HepG2 (cell line): ENCODE measurements around the gene ZFP36L2. TPM values are rescaled to one million over a fixed set of nuclear protein-coding genes. Genes with fewer than 3 reads are reported as not detected.
A peak's percentile ranks its signal among the peaks of the same experiment; 100 is the strongest.

Experiments used
- CTCF ChIP-seq: sonication (generic); formaldehyde crosslinking; IDR thresholded peaks from 2 replicates; pipeline ENCODE4 v1.5.0; 2020; ENCODE audit warnings: mild to moderate bottlenecking, missing genetic modification reagents, moderate library complexity
- DR1 ChIP-seq: sonication (generic); formaldehyde crosslinking; IDR thresholded peaks from 2 replicates; pipeline ENCODE4 v1.8.0; 2021; ENCODE audit warnings: mild to moderate bottlenecking, missing genetic modification reagents, inconsistent platforms
- FOSL1 ChIP-seq: sonication (generic); formaldehyde crosslinking; IDR thresholded peaks from 2 replicates; pipeline ENCODE4 v1.9.0; 2021; ENCODE audit warnings: missing genetic modification reagents, borderline replicate concordance
- GABPB1 ChIP-seq: IDR thresholded peaks from 2 replicates; pipeline ENCODE4 v1.6.1; 2016; ENCODE audit warnings: mild to moderate bottlenecking, missing genetic modification reagents, moderate library complexity, missing compliant biosample characterization
- RFX3 ChIP-seq: IDR thresholded peaks from 2 replicates; pipeline ENCODE4 v1.6.1; 2016; ENCODE audit warnings: missing biosample characterization, missing genetic modification reagents
- RFX5 ChIP-seq: IDR thresholded peaks from 2 replicates; pipeline ENCODE4 v1.6.1; 2011; ENCODE audit warnings: low read depth, low read length, improper control_type of control experiment
- ZNF441 ChIP-seq: sonication (generic); formaldehyde crosslinking; IDR thresholded peaks from 2 replicates; pipeline ENCODE4 v1.7.0; 2021; ENCODE audit warnings: missing genetic modification reagents, borderline replicate concordance
- ZNF543 ChIP-seq: sonication (generic); formaldehyde crosslinking; IDR thresholded peaks from 2 replicates; pipeline ENCODE4 v1.4.0; 2020; ENCODE audit warnings: mild to moderate bottlenecking, missing genetic modification reagents
- ZNF713 ChIP-seq: sonication (generic); formaldehyde crosslinking; IDR thresholded peaks from 2 replicates; pipeline ENCODE4 v1.4.0; 2020; ENCODE audit warnings: mild to moderate bottlenecking, missing genetic modification reagents
- ZNF781 ChIP-seq: sonication (generic); formaldehyde crosslinking; IDR thresholded peaks from 2 replicates; pipeline ENCODE4 v1.5.1; 2020; ENCODE audit warnings: borderline replicate concordance, mild to moderate bottlenecking, missing genetic modification reagents; ENCODE audit errors: not compliant biosample characterization
- polyA plus RNA-seq, 8 experiments: library from polyadenylated mRNA; depleted of rRNA in 3 of 8; stranded (reverse) in 7 of 8; unstranded in 1 of 8; fragments of >200 nt; fragmentation: Illumina TruSeq in 4 of 8; extraction: Trizol in 4 of 8; gene quantifications; 2 replicates each; pipeline versions ENCODE4 v1.2.1 to v1.2.3, GENCODE V29; 2011 to 2016; ENCODE audit warnings: low read depth in 4 of 8, missing spikeins in 1 of 8, mixed read lengths in 1 of 8; ENCODE audit not compliant: insufficient read depth in 1 of 8
- total RNA-seq, 5 experiments: library from RNA; depleted of rRNA; stranded (reverse); fragments of >200 nt; fragmentation: Illumina TruSeq; extraction: Trizol; gene quantifications; 2 replicates each; pipeline ENCODE4 v1.2.3, GENCODE V29; 2016; ENCODE audit warnings: low read depth in 1 of 5
- TF ChIP-seq, protein P1 (sequence below): sonication (generic); formaldehyde crosslinking; IDR thresholded peaks from 2 replicates; pipeline ENCODE4 v1.5.0; 2020; ENCODE audit warnings: mild to moderate bottlenecking, missing genetic modification reagents, borderline replicate concordance
- TF ChIP-seq, protein P2 (sequence below): sonication (generic); formaldehyde crosslinking; IDR thresholded peaks from 2 replicates; pipeline ENCODE4 v1.4.0; 2020; ENCODE audit warnings: missing genetic modification reagents
- TF ChIP-seq, protein P3 (sequence below): sonication (generic); formaldehyde crosslinking; IDR thresholded peaks from 2 replicates; pipeline ENCODE4 v1.8.0; 2022; ENCODE audit warnings: missing genetic modification reagents, mild to moderate bottlenecking, moderate library complexity, borderline replicate concordance

Gene ZFP36L2
- total and polyA plus RNA-seq, 2 of the 13 experiments (the other 11 are each of a cell fraction or from before 2014, with no cell fraction given), result 11.2 to 21.8 TPM

DNA sequence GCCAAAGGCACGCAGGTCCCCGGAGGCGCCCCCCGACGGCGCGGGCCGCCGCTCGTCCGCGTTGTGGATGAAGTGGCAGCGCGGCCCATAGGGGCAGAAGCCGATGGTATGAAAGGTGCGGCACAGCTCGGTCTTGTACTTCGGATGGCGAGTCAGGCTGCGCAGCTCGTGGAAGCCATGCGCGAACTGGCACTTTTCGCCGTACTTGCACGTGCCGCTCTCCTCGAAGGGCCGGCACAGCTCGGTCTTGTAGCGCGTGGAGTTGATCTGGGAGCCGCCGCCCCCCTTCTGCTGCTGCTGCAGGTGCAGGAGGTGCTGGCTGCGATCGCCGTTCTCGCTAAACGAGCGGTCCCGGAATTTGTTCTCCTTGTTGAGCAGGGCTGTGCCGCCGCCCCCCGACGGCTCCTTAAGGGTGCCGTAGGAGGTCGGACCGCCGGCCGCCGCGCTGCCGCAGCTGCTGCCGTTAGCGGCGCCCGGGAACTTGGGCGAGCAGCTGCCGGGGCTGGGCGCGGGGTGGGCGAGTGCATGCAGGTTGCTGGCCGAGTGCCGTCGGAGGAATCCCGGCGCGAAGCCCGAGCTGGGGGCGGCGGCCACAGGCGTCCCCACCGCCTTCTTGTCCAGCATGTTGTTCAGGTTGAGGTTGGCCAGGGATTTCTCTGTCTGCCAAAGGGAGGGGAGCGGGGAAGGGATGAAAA lies 1.2 kb downstream of the ZFP36L2 start (continued):
- TF ChIP-seq, protein P1, sequence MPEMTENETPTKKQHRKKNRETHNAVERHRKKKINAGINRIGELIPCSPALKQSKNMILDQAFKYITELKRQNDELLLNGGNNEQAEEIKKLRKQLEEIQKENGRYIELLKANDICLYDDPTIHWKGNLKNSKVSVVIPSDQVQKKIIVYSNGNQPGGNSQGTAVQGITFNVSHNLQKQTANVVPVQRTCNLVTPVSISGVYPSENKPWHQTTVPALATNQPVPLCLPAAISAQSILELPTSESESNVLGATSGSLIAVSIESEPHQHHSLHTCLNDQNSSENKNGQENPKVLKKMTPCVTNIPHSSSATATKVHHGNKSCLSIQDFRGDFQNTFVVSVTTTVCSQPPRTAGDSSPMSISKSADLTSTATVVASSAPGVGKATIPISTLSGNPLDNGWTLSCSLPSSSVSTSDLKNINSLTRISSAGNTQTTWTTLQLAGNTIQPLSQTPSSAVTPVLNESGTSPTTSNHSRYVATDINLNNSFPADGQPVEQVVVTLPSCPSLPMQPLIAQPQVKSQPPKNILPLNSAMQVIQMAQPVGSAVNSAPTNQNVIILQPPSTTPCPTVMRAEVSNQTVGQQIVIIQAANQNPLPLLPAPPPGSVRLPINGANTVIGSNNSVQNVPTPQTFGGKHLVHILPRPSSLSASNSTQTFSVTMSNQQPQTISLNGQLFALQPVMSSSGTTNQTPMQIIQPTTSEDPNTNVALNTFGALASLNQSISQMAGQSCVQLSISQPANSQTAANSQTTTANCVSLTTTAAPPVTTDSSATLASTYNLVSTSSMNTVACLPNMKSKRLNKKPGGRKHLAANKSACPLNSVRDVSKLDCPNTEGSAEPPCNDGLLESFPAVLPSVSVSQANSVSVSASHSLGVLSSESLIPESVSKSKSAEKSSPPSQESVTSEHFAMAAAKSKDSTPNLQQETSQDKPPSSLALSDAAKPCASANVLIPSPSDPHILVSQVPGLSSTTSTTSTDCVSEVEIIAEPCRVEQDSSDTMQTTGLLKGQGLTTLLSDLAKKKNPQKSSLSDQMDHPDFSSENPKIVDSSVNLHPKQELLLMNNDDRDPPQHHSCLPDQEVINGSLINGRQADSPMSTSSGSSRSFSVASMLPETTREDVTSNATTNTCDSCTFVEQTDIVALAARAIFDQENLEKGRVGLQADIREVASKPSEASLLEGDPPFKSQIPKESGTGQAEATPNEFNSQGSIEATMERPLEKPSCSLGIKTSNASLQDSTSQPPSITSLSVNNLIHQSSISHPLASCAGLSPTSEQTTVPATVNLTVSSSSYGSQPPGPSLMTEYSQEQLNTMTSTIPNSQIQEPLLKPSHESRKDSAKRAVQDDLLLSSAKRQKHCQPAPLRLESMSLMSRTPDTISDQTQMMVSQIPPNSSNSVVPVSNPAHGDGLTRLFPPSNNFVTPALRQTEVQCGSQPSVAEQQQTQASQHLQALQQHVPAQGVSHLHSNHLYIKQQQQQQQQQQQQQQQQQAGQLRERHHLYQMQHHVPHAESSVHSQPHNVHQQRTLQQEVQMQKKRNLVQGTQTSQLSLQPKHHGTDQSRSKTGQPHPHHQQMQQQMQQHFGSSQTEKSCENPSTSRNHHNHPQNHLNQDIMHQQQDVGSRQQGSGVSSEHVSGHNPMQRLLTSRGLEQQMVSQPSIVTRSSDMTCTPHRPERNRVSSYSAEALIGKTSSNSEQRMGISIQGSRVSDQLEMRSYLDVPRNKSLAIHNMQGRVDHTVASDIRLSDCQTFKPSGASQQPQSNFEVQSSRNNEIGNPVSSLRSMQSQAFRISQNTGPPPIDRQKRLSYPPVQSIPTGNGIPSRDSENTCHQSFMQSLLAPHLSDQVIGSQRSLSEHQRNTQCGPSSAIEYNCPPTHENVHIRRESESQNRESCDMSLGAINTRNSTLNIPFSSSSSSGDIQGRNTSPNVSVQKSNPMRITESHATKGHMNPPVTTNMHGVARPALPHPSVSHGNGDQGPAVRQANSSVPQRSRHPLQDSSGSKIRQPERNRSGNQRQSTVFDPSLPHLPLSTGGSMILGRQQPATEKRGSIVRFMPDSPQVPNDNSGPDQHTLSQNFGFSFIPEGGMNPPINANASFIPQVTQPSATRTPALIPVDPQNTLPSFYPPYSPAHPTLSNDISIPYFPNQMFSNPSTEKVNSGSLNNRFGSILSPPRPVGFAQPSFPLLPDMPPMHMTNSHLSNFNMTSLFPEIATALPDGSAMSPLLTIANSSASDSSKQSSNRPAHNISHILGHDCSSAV (CRISPR knock-in tag), result no peak
- TF ChIP-seq ZNF713 (CRISPR knock-in tag) (no peak), FOSL1 (CRISPR knock-in tag) (0 out of 2 replicates have a peak, but pooled peaks have one; percentile 29), GABPB1 (peak; percentile 44), RFX5 (no peak), RFX3 (CRISPR knock-in tag) (no peak), ZNF543 (0 out of 2 replicates have a peak, but pooled peaks have one; percentile 37), DR1 (no peak), ZNF781 (CRISPR knock-in tag) (no peak), CTCF (CRISPR knock-in tag) (peak; percentile 2; the same call in 1 of the 2 replicates), ZNF441 (no peak)
- TF ChIP-seq, protein P2, sequence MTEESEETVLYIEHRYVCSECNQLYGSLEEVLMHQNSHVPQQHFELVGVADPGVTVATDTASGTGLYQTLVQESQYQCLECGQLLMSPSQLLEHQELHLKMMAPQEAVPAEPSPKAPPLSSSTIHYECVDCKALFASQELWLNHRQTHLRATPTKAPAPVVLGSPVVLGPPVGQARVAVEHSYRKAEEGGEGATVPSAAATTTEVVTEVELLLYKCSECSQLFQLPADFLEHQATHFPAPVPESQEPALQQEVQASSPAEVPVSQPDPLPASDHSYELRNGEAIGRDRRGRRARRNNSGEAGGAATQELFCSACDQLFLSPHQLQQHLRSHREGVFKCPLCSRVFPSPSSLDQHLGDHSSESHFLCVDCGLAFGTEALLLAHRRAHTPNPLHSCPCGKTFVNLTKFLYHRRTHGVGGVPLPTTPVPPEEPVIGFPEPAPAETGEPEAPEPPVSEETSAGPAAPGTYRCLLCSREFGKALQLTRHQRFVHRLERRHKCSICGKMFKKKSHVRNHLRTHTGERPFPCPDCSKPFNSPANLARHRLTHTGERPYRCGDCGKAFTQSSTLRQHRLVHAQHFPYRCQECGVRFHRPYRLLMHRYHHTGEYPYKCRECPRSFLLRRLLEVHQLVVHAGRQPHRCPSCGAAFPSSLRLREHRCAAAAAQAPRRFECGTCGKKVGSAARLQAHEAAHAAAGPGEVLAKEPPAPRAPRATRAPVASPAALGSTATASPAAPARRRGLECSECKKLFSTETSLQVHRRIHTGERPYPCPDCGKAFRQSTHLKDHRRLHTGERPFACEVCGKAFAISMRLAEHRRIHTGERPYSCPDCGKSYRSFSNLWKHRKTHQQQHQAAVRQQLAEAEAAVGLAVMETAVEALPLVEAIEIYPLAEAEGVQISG (CRISPR knock-in tag), result no peak; the same call in none of the 2 replicates
- TF ChIP-seq, protein P3, sequence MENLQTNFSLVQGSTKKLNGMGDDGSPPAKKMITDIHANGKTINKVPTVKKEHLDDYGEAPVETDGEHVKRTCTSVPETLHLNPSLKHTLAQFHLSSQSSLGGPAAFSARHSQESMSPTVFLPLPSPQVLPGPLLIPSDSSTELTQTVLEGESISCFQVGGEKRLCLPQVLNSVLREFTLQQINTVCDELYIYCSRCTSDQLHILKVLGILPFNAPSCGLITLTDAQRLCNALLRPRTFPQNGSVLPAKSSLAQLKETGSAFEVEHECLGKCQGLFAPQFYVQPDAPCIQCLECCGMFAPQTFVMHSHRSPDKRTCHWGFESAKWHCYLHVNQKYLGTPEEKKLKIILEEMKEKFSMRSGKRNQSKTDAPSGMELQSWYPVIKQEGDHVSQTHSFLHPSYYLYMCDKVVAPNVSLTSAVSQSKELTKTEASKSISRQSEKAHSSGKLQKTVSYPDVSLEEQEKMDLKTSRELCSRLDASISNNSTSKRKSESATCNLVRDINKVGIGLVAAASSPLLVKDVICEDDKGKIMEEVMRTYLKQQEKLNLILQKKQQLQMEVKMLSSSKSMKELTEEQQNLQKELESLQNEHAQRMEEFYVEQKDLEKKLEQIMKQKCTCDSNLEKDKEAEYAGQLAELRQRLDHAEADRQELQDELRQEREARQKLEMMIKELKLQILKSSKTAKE, result peak; percentile 57; the same call in 1 of the 2 replicates
